GM18498 (cell line): Measurements from ENCODE around the gene ZCCHC17.

ENCODE experiments used
- ATAC-seq: cut with Tn5 transposase; IDR thresholded peaks from one replicate; pipeline ENCODE4 v1.9.1; 2021; ENCODE audit warnings: mild to moderate bottlenecking, moderate library complexity; ENCODE audit not compliant: unreplicated experiment

ZCCHC17 gene

DNA sequence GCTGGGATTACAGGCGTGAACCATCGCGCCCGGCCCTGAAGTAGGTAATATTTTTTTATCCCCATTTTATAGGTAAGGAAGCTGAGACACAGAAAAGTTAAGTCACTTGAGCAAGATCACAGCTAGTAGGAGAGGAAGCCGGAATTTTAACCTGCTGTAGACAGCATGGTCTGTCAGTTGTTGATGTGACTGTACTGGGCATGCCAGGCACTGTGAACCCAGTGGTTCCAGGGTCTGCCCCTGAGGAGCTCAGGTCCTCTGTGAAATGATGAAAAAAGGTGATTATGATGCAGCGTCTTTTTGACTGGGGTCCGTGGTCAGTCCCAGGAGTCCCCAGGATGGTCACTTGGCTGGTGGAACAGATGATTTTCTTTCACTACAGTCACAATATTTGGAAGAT lies 92.8 kb downstream of the ZCCHC17 start:
- ATAC-seq, result no peak

DNA sequence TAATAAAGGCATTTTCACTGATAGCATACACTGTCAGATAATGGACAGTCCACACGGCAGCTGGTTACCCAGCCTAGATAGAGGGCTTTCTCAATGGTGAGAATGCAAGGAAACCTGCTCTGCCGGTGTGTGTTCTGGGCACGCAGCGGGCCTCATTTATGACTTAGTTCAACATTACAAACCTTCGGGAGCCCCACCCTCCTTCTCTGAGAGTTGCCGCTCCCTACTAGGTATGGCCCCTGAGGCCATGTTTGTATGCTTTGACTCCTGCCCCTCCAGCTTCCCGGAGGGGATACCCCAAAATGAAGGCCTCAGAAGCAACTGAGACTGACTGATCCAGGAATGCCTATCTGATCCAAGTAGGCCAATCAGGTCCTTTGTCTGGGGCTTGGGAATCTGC lies 93.2 kb downstream of the ZCCHC17 start:
- ATAC-seq, result no peak

DNA sequence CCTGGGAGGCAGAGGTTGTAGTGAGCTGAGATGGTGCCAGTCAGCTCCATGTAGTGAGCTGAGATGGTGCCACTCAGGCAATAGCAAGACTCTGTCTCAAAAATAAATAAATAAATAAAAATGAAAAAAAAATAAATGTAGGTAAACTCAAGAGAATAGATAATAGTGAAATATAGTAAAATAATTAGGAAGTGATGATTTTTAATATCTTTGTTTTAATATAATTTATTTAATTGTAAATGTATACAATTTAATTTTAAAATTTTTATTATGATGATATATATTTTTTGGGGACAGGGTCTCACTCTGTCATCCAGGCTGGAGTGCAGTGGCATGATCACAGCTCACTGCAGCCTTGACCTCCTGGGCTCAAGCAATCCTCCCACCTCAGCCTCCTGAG lies 96.6 kb downstream of the ZCCHC17 start:
- ATAC-seq, result no peak

DNA sequence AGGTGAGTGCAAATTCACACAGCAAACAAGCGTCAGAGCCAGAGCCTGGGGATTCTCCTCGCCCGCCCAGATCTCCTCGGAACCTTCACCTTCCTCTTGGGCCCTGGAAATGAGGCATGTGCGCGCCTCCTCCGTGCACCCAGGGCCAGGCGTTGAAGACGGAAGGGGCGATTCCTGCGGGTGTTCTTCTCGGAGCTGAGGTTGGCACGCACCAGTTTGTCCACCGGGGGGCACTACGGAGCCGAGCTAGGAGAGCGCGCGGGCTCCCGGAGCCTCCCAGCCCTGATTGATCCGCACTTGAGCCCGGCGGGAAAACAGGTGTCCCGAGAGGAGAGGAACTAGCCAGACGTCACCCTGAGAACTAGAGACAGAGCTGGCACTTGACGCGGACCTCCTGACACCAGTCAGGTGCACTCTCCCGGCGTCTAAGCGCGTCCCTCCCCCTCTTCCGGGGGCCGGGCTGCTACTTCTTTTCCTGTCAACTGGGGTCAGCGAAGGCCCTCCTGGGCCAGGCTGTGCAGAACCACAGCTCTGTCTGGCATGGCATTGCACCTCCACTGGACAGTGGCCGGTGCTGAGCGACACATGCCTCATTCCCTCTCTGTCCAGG lies 97.9 kb downstream of the ZCCHC17 start:
- peak; percentile 74 for ATAC-seq

DNA sequence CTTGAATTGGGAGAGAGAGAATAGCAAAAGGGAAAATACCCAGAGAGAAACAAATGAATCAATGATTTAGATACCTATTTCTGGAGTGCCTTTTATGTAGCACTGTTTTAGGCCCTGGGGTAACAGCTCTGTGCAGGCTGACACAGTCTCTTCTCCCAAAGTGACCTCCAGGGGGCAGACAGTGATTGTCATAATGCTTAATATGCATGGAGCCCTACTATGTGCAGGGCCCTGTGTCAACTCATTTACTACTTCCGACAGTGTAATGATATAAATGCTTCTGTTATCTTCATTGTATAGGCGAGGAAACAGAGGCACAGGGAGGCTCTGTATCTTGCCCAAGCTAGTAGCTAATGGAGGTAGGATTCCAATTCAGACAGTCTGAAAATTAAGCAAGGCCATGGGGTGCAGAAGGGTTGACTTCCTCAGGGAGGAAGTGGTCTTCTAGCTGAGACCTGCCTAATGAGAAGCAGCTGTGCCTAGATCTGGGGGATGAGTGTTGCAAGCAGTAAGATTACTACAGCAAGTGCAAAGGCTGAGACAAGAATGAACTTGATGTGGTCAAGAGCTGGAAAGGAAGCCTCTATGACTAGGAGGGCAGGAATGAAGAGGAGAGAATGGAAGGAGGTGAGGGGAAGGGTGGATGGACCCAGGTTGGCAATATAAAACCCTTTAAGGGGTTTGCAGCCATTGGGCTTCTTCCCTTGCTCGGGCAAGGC lies 100.0 kb downstream of the ZCCHC17 start:
- ATAC-seq, result no peak

DNA sequence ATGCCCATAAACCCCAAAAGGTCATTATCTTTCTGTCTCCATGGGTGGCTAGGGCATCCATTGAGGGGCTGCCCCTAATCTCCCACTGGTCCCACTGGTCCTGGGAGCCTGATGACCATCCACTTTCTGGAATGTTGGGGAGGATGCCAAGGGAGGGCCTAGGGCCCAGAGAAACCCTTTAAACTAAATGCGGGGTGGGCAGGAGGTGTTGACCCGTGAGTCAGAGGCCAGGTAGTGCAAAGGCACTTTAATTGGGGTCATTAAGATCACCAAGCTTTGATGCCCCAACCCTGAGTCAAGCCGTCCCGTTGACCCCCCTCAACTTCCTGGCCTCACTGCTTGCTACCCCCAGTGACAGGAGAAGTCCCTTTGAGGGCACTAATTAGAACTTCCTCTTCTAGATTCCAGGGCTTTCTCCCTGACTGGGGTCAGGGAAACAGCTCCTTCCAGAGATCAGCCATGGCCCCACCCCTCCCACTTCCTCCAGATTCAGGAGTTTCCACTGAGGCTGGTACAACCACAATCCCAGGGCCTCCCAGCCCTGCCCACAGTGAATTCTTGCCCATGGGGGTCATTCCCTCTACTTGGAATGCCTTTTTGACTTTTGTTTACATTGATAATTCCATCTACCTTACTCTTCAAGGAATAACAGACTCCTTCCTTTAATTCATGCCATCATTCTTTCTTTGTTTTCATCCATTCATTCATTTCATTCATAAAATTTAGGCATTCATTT lies 100.7 kb downstream of the ZCCHC17 start:
- ATAC-seq, result no peak

DNA sequence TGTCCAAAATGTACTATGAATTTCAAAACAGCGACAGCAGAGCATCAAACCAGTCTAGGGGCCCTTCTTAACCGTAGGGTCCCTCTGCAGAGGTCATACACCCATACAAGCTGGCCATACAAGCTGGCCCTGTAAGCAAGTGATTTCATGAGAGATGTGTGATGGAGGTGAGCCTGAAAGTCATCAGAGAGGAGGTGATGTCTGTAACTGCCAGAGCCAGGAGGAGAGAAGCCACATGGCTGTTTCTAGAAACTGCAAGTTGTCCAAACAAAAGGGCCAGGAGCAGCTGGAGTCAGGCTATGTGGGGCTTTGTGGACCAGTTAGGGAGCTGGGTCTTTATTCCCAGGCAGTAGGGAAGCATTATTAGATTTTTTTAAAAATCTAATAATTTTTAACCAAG lies 101.4 kb downstream of the ZCCHC17 start:
- ATAC-seq, result no peak

DNA sequence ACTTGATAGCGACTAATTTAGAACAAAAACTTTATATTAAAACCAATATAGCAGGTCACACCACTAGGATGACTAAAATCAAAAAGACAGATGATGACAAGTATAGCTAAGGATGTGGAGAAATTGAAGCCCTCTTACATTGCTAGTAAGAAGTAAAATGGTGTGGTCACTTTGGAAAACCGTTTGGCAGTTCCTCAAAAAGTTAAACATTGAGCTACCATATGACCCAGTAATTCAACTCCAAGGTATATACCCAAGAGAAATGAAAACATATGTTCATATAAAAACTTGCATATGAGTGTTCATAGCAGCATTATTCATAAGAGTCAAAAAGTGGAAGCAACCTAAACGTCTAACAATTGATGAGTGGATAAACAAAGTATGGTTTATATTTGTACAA lies 103.1 kb downstream of the ZCCHC17 start:
- no peak for ATAC-seq

DNA sequence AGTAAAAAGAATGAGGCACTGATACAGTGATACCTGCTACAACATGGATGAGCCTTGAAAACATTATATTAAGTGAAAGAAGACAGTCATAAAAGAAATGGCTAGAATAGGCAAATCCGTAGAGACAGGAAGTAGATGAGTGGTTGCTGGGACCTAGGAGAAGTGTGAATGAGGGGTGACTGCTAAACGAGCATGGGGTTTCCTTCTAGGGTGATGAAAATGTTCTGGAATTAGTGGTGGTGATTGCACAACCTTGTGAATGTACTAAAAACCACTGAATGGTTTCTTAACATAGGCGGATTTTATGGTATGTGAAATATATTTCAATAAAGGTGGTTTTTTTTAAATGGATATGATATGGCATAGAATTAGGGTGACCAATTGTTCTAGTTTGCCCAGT lies 103.6 kb downstream of the ZCCHC17 start:
- no peak for ATAC-seq

DNA sequence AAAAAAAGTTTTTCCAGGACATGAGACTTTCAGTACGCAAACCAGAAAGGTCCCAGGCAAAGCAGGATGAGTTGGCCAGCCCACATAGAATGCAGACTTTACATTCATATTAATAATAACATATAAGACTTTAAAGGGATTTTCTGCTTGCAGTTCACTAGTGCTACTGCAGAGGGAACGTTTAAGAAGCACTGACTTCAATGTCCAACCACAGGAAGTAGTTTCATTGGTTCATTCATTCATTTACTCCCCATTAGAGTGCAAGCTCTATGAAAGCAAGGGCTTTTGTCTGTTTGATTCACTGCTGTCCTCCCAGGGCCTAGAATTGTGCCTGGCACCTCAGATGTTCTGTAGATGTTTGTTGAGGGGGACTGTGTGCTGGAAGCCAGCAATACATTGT lies 104.4 kb downstream of the ZCCHC17 start:
- no peak for ATAC-seq

DNA sequence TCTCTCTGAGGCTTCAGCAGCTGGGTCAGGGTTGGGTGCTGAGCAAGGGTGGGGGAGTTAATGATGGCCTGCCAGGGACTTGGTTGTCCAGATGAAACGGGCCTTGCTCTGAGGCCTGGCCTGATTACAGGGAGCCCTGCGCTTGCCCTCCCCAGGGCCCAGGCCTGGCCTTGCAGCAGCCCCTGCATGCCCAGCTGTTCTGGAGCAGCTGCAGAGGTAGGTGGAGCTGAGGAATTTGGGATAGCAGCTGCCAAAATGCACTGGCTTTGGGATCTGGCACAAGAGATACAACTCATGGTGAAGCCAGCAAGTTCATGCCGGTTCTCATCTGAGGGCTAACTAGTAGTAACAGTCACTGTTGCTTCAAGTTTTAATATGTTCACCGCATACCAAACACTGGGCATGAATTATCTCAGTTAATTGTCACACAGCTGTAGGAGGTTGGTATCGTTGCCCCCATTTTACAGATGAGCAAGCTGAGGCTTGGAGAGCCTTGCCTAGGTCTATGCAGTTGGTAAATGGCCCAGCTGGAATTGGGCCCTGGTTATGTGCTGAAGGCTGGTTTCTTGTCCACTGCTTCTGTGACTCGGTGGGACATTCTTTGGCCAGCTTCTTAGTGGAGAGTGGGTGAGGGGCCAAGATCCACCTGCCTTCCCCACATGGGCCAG lies 108.9 kb downstream of the ZCCHC17 start:
- ATAC-seq, result no peak

DNA sequence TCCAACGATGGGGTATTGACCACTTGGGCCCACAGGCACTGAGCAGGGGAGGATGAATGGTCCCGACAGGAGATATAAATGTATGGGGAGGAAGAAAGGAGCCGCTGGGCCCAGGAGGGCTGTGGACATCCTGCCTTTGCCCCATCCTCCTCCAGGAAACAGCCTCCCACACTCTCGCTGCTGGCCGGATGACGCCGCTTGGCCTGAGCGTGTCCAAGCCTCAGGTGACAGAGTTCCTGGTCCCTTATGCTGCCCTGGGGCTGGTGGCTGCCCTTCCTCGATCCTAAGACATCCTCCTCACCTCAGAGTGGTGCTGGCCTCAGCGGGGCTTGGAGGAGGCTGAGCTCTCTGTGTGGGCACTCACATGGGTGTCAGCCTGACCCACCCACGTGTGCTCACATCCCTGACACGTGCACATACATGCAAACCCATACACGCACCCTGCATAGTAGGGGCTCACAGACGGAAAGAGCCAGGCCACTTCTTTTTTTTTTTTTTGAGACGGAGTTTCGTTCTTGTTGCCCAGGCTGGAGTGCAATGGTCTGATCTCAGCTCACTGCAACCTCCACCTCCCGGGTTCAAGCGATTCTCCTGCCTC lies 110.3 kb downstream of the ZCCHC17 start:
- no peak for ATAC-seq

DNA sequence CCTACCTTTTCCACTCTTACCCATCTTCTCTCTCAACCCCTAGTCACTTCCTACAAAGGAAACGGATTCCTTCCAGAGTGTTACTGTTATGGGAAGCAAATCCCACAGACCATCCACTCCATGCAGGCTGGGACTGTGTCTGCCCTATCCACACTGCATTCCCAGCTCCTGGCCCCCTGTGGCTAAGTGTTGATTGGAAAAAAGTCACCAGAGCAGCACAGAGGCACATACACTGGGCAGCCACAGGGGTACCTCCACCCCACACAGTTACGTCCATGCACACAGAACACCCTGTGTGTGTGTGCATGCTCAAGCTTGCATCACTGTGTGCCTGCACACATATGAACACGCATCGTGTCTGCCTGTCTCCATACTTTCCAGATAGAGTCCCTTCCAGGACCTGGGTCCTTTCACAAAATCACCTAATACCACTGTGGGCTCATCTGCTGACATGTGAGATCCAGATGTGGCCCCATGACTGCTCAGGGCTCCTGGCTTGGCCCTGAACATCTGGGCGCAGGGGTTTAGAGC lies 112.0 kb downstream of the ZCCHC17 start:
- no peak for ATAC-seq

DNA sequence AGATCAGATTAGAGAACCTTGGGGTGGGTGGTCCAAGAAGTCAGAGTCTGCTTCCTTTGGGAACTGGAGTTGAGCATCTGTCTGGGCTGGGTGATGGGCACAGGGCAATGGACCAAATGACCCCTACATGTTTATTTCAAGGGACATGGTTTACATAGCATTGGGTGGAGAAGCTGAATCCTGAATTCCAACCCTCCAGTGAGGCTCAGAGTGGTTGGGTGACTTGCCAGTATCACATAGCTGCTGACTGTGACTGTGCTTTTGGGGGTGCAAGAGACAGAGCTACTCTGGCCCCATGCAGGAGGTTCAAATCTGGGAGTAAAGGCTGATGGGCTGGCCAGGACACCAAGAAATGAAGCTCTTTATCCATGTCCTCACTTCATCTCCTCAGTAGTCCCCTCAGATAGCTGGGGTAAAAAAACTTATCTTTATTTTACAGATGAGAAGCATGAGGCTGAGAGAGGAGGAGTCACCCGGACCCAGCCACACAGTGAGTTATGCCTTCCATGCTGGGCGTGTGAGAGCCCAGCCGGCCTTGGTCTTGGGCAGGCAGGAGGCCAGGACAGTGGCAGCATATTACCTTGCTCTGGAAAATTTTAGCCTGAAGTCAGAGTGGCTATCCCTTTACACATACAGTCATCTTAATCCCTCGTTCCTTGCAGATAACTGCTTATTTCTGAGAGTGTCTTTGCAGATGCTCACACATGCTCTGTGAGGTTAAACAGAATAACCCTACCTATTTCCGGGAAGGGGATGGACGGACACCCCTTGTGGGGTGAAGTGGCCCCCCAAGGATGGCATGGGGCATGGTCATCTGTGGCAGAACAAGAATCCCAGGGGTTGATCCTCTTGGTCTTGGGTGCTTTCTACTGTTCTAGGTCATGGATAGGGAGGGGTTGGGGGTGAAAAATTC lies 113.4 kb downstream of the ZCCHC17 start:
- ATAC-seq, result no peak

DNA sequence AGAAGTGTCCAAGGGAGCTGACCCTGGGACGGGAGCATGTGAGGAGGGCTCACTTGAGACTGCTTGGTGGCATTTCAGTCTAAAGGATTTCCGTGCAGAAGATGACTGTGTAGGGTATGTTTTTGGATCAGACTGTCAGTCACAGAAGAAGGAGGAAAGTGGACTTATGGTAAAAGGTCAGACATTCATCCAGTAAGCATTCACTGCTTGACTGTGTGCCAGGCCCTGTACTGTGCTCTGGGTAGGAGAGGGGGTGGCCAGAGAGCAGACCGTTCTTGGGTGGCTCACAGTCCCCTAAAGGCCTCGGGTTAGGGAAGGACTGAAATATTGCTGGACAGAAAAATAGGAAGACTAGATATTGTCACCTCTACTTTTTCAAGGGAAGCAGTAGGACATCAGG lies 114.0 kb downstream of the ZCCHC17 start:
- no peak for ATAC-seq

DNA sequence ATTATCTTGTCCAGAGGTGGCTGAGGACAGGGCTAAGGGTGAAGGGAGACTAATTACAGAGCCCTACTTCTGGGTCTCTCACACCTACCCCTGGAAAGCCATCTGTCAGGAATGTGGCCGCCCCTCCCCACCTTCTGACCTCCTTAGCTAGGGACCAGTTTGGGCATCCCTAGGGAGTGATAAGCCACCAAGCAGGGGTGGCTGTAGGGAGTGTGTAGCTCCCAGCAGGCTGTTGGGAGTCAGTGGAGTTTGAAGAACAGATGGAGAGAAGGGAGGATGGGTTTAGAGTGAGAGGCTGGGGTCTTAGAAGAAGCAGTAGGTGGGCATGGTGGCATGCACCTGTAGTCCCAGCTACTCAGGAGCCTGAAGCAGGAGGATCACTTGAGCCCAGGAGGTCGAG lies 115.4 kb downstream of the ZCCHC17 start:
- no peak for ATAC-seq

DNA sequence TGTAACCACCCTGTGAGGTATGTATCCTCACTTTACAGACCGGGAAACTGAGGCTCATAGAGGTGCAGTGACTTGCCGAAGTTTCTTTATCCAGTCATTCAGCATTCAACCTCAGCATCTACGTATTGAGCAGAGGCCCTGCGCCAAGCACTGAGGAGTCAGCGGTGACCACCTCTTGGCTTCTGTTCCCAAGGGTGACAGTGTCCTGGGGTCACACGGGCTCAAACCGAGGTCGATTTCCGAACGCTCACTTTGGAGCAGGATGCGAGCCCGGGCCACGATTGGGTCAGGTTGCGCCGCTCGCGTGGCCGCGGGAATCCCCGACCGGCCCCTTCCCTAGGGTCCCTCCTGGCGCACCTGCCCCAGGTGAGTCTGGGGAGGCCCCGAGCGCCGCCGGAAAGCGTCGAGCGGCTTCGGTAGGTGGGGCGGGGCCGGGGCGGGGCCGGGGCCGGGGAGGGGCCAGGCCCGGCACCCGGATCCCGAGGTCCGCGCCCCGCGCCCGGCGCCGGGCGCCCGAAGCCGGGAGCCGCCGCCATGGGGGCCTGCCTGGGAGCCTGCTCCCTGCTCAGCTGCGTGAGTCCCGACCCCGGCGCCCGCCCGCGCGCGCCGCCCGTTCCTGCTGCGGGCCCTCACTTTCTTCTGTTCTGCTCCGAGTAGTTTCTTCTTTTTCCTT lies 116.0 kb downstream of the ZCCHC17 start, which contains the start of gene SERINC2:
Gene SERINC2, plus strand, starts transcription at position 482 of the 673 bp plus-strand sequence. Its CDS starts 53 bp downstream, at position 535.
- ATAC-seq, result peak; percentile 70

DNA sequence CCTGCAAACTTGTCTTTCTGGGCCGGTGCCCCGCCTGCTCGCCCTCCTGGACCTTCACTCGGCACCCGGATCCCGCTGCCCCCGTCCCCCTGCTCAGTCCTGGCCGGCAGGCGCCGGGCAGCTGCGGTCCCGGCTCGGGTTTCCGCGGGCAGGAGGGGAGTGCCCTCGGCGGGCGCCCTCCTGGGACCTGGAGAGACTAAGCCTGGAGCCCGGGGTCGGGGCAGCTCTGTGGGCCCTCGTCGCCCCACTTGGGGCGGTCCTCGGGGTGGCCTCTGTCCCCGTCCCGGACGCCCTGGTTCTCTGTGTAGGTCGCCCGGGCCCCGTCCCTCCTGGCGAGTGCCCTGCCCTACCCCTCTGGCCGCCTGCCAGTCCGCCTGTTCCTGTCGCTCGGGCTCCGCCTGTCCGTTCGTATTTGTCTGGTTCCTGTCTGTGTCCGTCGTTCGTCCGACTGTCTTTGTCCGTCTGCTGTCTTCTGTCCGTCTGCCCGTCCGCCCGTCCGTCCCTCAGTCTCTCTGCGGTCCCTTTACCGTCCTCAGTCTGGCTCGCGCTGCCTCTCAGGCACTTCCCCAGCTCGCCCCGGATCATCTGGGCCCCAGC lies 116.7 kb downstream of the ZCCHC17 start:
- ATAC-seq, result peak; percentile 39
